B cell (primary cell): ENCODE data around the gene KCNQ5.

Experiments used
- EZH2 ChIP-seq: IDR thresholded peaks from 2 replicates; pipeline ENCODE4 v1.6.1; 2012; ENCODE audit warnings: borderline replicate concordance, low read depth, mild to moderate bottlenecking, moderate library complexity, low read length; ENCODE audit not compliant: insufficient read depth, poor library complexity, severe bottlenecking
- TF ChIP-seq, protein P1 (sequence below): fragments of 200-600 bp; IDR thresholded peaks from one replicate; pipeline ENCODE4 v1.8.0; 2022; ENCODE audit warnings: antibody characterized with exemption, mild to moderate bottlenecking

DNA sequence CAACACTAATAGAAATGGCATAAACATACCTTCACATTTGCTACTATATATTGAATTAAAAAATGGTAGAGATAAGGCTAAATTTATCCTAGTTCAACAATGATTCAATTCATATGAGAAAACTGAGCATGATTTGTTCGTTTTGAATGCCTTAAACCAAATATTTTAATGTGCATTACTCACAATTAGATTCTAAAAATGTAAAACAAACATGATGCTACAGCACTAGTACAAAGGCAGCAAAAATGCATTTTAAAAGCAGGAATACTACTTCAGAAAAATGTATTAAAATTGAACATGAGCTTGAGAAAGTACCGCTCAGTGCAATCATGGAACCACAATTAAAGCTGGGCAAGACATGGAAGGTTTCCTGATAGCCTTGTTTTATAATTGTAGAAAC, 195.3 kb downstream of the KCNQ5 start:
- TF ChIP-seq, protein P1, sequence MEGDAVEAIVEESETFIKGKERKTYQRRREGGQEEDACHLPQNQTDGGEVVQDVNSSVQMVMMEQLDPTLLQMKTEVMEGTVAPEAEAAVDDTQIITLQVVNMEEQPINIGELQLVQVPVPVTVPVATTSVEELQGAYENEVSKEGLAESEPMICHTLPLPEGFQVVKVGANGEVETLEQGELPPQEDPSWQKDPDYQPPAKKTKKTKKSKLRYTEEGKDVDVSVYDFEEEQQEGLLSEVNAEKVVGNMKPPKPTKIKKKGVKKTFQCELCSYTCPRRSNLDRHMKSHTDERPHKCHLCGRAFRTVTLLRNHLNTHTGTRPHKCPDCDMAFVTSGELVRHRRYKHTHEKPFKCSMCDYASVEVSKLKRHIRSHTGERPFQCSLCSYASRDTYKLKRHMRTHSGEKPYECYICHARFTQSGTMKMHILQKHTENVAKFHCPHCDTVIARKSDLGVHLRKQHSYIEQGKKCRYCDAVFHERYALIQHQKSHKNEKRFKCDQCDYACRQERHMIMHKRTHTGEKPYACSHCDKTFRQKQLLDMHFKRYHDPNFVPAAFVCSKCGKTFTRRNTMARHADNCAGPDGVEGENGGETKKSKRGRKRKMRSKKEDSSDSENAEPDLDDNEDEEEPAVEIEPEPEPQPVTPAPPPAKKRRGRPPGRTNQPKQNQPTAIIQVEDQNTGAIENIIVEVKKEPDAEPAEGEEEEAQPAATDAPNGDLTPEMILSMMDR = no peak
- no peak for TF ChIP-seq EZH2
